HT1080 (cell line): ENCODE results near the gene CCIN. TPM values are rescaled to one million over a fixed set of nuclear protein-coding genes. Genes with fewer than 3 reads are reported as not detected.
"Not testable (repeated sequence)": the region's sequence is repeated elsewhere in the genome, so short reads cannot be mapped to it uniquely, and the experiment has no call there.

Experiments
- DNase-seq: peaks from one replicate; pipeline ENCODE4 v3.0.0-alpha.2; 2015; ENCODE audit warnings: low read depth
- polyA plus RNA-seq, 2 experiments: library from polyadenylated mRNA; depleted of rRNA; stranded (reverse); fragments of >200 nt; gene quantifications; 2 replicates each; pipeline ENCODE4 v1.2.3, GENCODE V29; 2015
- total RNA-seq: library from RNA; depleted of rRNA; stranded (reverse); fragments of >200 nt; shearing (Covaris generic); gene quantifications from 2 replicates; pipeline ENCODE4 v1.2.3, GENCODE V29; 2014; rRNA removed

Gene CCIN
- total RNA-seq = 0.03 TPM in 1 of 2 replicates, not detected in the other
- polyA plus RNA-seq (2015; cell fraction: cytosol; rRNA removed) = 0.05 TPM in 1 of 2 replicates, not detected in the other
- not detected in 2 replicates for polyA plus RNA-seq (2015; cell fraction: nucleus; rRNA removed)

- no peak for DNase-seq
These were observed at the start of gene CCIN for GRCh38 chr9:36169166-36169565. Gene CCIN, plus strand, starts transcription at chr9:36169388. Its CDS starts 115 bp downstream, at chr9:36169503.

GRCh38 chr9:36119476-36119875, 49.7 kb upstream of the CCIN start:
- DNase-seq = no peak

- DNase-seq = no peak
These were observed 48.5 kb upstream of the CCIN start for GRCh38 chr9:36120705-36121104.

GRCh38 chr9:36121971-36122370, 47.2 kb upstream of the CCIN start:
- no peak for DNase-seq

- no peak for DNase-seq
These were observed 45.7 kb upstream of the CCIN start for GRCh38 chr9:36123515-36123914.

GRCh38 chr9:36125062-36125855, 43.9 kb upstream of the CCIN start:
- DNase-seq = no peak

- DNase-seq = no peak
These were observed 43.0 kb upstream of the CCIN start for GRCh38 chr9:36126016-36126730.

GRCh38 chr9:36127652-36128244, 41.4 kb upstream of the CCIN start:
- no peak for DNase-seq

GRCh38 chr9:36128349-36128748, 40.8 kb upstream of the CCIN start:
- no peak for DNase-seq

GRCh38 chr9:36129139-36129538, 40.0 kb upstream of the CCIN start:
- DNase-seq = no peak

GRCh38 chr9:36131666-36132065, 37.5 kb upstream of the CCIN start:
- DNase-seq = not testable (repeated sequence)

GRCh38 chr9:36132086-36132485, 37.1 kb upstream of the CCIN start:
- DNase-seq = no peak

- DNase-seq = no peak
These were observed 34.3 kb upstream of the CCIN start for GRCh38 chr9:36134761-36135505.

GRCh38 chr9:36135741-36136271, 33.4 kb upstream of the CCIN start:
- no peak for DNase-seq

GRCh38 chr9:36136272-36136893, 32.8 kb upstream of the CCIN start, which contains the start of gene GLIPR2:
Gene GLIPR2, plus strand, starts transcription at chr9:36136733. Its CDS starts 46 bp downstream, at chr9:36136779.
- DNase-seq = peak; percentile 61

- no peak for DNase-seq
These were observed 32.2 kb upstream of the CCIN start for GRCh38 chr9:36136894-36137391.

GRCh38 chr9:36137392-36138004, 31.7 kb upstream of the CCIN start:
- DNase-seq = no peak

- DNase-seq = no peak
These were observed 30.7 kb upstream of the CCIN start for GRCh38 chr9:36138496-36138895.

GRCh38 chr9:36138901-36139300, 30.3 kb upstream of the CCIN start:
- DNase-seq = no peak
